Liver (tissue), 9 donors: ENCODE data around the gene HACD2. TPM values are rescaled to one million over a fixed set of nuclear protein-coding genes. Genes with fewer than 3 reads are reported as not detected.

ENCODE experiments used
- DNase-seq: peaks from one replicate; pipeline ENCODE4 v3.0.0-alpha.2; 2017; ENCODE audit warnings: low spot score
- H3K27ac ChIP-seq, 2 donors: one replicate each; pipeline ENCODE4 v1.7.0; 2013; ENCODE audit warnings: inconsistent platforms in 2 of 2, low read length in 2 of 2, control low read depth in 1 of 2, low read depth in 1 of 2, mild to moderate bottlenecking in 1 of 2
- H3K27me3 ChIP-seq, 4 donors: one replicate each; pipeline versions ENCODE4 v1.6.1 to v1.7.0; 2013; ENCODE audit warnings: low read length in 3 of 4, inconsistent platforms in 1 of 4, mild to moderate bottlenecking in 1 of 4, moderate library complexity in 1 of 4; ENCODE audit not compliant: control insufficient read depth in 4 of 4, insufficient read depth in 4 of 4
- H3K36me3 ChIP-seq, 4 donors: one replicate each; pipeline versions ENCODE4 v1.6.1 to v1.7.0; 2013; ENCODE audit warnings: low read length in 3 of 4, mild to moderate bottlenecking in 3 of 4, low read depth in 1 of 4, moderate library complexity in 1 of 4; ENCODE audit not compliant: control insufficient read depth in 4 of 4, insufficient read depth in 3 of 4
- H3K4me1 ChIP-seq, 4 donors: one replicate each; pipeline versions ENCODE4 v1.6.1 to v1.7.0; 2013; ENCODE audit warnings: low read length in 3 of 4, mild to moderate bottlenecking in 3 of 4, moderate library complexity in 1 of 4; ENCODE audit not compliant: control insufficient read depth in 4 of 4, insufficient read depth in 4 of 4
- H3K4me3 ChIP-seq, 3 donors: one replicate each; pipeline versions ENCODE4 v1.6.1 to v1.7.0; 2013; ENCODE audit warnings: low read length in 3 of 3, control low read depth in 1 of 3, low read depth in 1 of 3, mild to moderate bottlenecking in 1 of 3
- H3K9ac ChIP-seq, 2 donors: one replicate each; pipeline ENCODE4 v1.7.0; 2013; ENCODE audit warnings: low read length in 2 of 2, mild to moderate bottlenecking in 2 of 2, moderate library complexity in 2 of 2, control low read depth in 1 of 2, low read depth in 1 of 2
- H3K9me3 ChIP-seq, 4 donors: one replicate each; pipeline versions ENCODE4 v1.6.1 to v1.7.0; 2013; ENCODE audit warnings: low read length in 3 of 4; ENCODE audit not compliant: control insufficient read depth in 4 of 4
- EGR1 ChIP-seq, 2 donors: IDR thresholded peaks; 2 replicates each; pipeline ENCODE4 v1.6.1; 2016 to 2018; ENCODE audit warnings: antibody characterized with exemption in 2 of 2, low read depth in 2 of 2
- FOXA1 ChIP-seq: IDR thresholded peaks from 2 replicates; pipeline ENCODE4 v1.6.1; 2016; ENCODE audit warnings: antibody characterized with exemption
- FOXA2 ChIP-seq: IDR thresholded peaks from 2 replicates; pipeline ENCODE4 v1.6.1; 2016; ENCODE audit warnings: antibody characterized with exemption
- GABPA ChIP-seq, 2 donors: IDR thresholded peaks in 1 of 2; conservative IDR thresholded peaks in 1 of 2; 2 replicates each; pipeline ENCODE4 v1.6.1; 2016; ENCODE audit warnings: antibody characterized with exemption in 2 of 2, mild to moderate bottlenecking in 1 of 2, moderate library complexity in 1 of 2
- HNF4A ChIP-seq, 2 donors: conservative IDR thresholded peaks; 2 replicates each; pipeline ENCODE4 v1.6.1; 2016; ENCODE audit warnings: antibody characterized with exemption in 2 of 2, mild to moderate bottlenecking in 2 of 2
- HNF4G ChIP-seq: IDR thresholded peaks from 2 replicates; pipeline ENCODE4 v1.6.1; 2016; ENCODE audit warnings: antibody characterized with exemption
- JUND ChIP-seq, 2 donors: IDR thresholded peaks; 2 replicates each; pipeline ENCODE4 v1.6.1; 2016; ENCODE audit warnings: antibody characterized with exemption in 2 of 2
- NR2F2 ChIP-seq: IDR thresholded peaks from 2 replicates; pipeline ENCODE4 v1.6.1; 2016; ENCODE audit warnings: antibody characterized with exemption
- RAD21 ChIP-seq, 2 donors: IDR thresholded peaks; 2 replicates each; pipeline ENCODE4 v1.6.1; 2016; ENCODE audit warnings: antibody characterized with exemption in 2 of 2, mild to moderate bottlenecking in 2 of 2
- RXRA ChIP-seq, 2 donors: IDR thresholded peaks; 2 replicates each; pipeline ENCODE4 v1.6.1; 2017 to 2018; ENCODE audit warnings: antibody characterized with exemption in 2 of 2, mild to moderate bottlenecking in 1 of 2
- SP1 ChIP-seq: IDR thresholded peaks from 2 replicates; pipeline ENCODE4 v1.6.1; 2018; ENCODE audit warnings: antibody characterized with exemption, mild to moderate bottlenecking
- TAF1 ChIP-seq: conservative IDR thresholded peaks from 2 replicates; pipeline ENCODE4 v1.6.1; 2016; ENCODE audit warnings: antibody characterized with exemption, mild to moderate bottlenecking
- YY1 ChIP-seq: IDR thresholded peaks from 2 replicates; pipeline ENCODE4 v1.6.1; 2016; ENCODE audit warnings: antibody characterized with exemption, mild to moderate bottlenecking
- WGBS: extraction: QIAGEN DNeasy Blood & Tissue Kit; methylation state at CpG from one replicate; pipeline ENCODE4 v1.1.7; 2013; 5-methylcytosine and 5-hydroxymethylcytosine counted together
- polyA plus RNA-seq, 2 donors: library from polyadenylated mRNA; stranded (reverse) in 1 of 2; unstranded in 1 of 2; fragments of 200-250 nt in 1 of 2; fragments of >200 nt in 1 of 2; fragmentation: Nextera tagmentation in 1 of 2; extraction: Ambion mirVana in 1 of 2; gene quantifications; one replicate each; pipeline versions ENCODE4 v1.2.1 to v1.2.3, GENCODE V29; 2013 to 2015
- total RNA-seq, 2 donors: library from RNA; depleted of rRNA; stranded (reverse); fragments of >200 nt; gene quantifications; one replicate each; pipeline ENCODE4 v1.2.3, GENCODE V29; 2014
- TF ChIP-seq, protein P1 (sequence below): fragments of 150-350 bp; IDR thresholded peaks from 2 replicates; pipeline ENCODE4 v1.5.1; 2017; ENCODE audit warnings: improper control_type of control experiment, low read depth, low read length; ENCODE audit not compliant: missing input control
- TF ChIP-seq, protein P2 (sequence below): IDR thresholded peaks from 2 replicates; pipeline ENCODE4 v1.6.1; 2016; ENCODE audit warnings: antibody characterized with exemption
- TF ChIP-seq, protein P3 (sequence below): IDR thresholded peaks from 2 replicates; pipeline ENCODE4 v1.6.1; 2016; ENCODE audit warnings: antibody characterized with exemption
- TF ChIP-seq, protein P4 (sequence below): IDR thresholded peaks from 2 replicates; pipeline ENCODE4 v1.6.1; 2016; ENCODE audit warnings: antibody characterized with exemption, mild to moderate bottlenecking
- TF ChIP-seq, protein P5 (sequence below): IDR thresholded peaks from 2 replicates; pipeline ENCODE4 v1.6.1; 2016; ENCODE audit warnings: antibody characterized with exemption
- donor health status: healthy.
- donor health status: healthy.
- donor health status: healthy.
- donor health status: healthy.
- donor health status: healthy.

Gene HACD2, protein sequence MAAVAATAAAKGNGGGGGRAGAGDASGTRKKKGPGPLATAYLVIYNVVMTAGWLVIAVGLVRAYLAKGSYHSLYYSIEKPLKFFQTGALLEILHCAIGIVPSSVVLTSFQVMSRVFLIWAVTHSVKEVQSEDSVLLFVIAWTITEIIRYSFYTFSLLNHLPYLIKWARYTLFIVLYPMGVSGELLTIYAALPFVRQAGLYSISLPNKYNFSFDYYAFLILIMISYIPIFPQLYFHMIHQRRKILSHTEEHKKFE
- total RNA-seq = 10 to 100 TPM; 34.7 to 45.2 TPM
- 10 to 100 TPM; 14.8 to 15.7 TPM for polyA plus RNA-seq

DNA sequence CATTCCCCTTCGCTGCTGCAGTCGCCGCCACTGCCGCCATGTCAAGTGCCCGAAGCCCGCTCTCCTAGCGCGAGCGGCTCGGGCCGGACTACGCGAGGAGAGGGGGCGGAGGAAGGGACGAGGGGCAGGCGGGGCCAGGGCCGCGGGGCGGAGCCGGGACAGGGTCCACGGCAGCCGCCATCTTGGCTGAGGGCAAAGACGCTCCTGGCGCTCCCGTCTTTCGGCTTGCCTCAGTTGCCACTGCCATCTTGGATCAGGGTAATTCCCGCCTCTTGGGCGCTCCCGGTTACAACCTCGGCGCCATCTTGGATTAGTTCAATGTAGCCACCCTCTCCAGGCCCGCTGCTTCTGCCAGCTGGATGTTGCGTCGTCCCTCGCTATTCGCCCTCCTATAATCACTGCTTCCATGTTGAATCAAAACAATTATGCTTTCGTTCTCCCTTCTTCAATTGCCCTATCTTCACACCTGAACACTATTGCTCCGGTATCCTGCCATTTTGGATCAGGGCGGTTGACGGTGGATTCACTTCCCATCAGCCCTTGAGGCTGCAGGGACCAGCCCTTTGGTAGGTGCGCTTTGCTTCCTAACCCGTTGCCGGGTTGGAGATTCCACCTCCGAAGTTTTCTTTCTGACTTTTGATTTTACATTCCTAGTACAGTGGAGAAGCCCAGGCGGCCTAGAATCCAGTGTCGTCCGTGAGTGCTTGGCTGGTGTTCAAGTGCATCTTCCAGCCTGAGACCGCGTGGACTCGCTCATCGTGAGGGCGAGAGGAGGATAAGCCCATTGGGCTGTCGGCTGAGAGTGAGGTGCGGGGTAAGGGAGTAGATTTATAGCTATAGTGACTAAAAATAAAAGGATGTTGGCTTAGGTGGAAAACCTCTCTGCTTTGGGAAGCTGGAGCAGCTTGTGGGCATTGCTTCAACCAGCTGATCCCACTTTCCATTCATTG, at the start of gene HACD2:
HACD2 (minus strand) TSS at position 66 of the 950 bp plus-strand sequence; CDS start at position 40, 26 bp downstream.
- no peaks in the 10 kb centered on the region for H3K9me3 ChIP-seq
- peak within 1 kb of the TSS; percentile 98 to 99 for H3K27ac ChIP-seq
- H3K4me1 ChIP-seq = peaks cover 4 to 33% (median 30%) of the 10 kb centered on the region in 4 donors
- under 1% methylated on average over 54 of the region's 54 CpGs for WGBS
- DNase-seq = peak; percentile 95
- H3K36me3 ChIP-seq = peaks cover 5 to 11% (median 8%) of the 10 kb centered on the region in 4 donors
- peak within 1 kb of the TSS; percentile 92 to 97 (median 97) for H3K4me3 ChIP-seq
- H3K27me3 ChIP-seq = no peaks in the 10 kb centered on the region
- TF ChIP-seq, protein P1, sequence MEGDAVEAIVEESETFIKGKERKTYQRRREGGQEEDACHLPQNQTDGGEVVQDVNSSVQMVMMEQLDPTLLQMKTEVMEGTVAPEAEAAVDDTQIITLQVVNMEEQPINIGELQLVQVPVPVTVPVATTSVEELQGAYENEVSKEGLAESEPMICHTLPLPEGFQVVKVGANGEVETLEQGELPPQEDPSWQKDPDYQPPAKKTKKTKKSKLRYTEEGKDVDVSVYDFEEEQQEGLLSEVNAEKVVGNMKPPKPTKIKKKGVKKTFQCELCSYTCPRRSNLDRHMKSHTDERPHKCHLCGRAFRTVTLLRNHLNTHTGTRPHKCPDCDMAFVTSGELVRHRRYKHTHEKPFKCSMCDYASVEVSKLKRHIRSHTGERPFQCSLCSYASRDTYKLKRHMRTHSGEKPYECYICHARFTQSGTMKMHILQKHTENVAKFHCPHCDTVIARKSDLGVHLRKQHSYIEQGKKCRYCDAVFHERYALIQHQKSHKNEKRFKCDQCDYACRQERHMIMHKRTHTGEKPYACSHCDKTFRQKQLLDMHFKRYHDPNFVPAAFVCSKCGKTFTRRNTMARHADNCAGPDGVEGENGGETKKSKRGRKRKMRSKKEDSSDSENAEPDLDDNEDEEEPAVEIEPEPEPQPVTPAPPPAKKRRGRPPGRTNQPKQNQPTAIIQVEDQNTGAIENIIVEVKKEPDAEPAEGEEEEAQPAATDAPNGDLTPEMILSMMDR = no peak
- peak; percentile 100 for TF ChIP-seq YY1
- peak; percentile 29 to 31 for TF ChIP-seq RAD21 (IDR thresholded peaks at IDR 0.05)
- peak; percentile 55 to 64 for TF ChIP-seq RXRA (IDR thresholded peaks at IDR 0.05)
- TF ChIP-seq, protein P2, sequence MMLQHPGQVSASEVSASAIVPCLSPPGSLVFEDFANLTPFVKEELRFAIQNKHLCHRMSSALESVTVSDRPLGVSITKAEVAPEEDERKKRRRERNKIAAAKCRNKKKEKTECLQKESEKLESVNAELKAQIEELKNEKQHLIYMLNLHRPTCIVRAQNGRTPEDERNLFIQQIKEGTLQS = peak; percentile 67
- TF ChIP-seq, protein P3, sequence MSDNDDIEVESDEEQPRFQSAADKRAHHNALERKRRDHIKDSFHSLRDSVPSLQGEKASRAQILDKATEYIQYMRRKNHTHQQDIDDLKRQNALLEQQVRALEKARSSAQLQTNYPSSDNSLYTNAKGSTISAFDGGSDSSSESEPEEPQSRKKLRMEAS = peak; percentile 55
- TF ChIP-seq, protein P4, sequence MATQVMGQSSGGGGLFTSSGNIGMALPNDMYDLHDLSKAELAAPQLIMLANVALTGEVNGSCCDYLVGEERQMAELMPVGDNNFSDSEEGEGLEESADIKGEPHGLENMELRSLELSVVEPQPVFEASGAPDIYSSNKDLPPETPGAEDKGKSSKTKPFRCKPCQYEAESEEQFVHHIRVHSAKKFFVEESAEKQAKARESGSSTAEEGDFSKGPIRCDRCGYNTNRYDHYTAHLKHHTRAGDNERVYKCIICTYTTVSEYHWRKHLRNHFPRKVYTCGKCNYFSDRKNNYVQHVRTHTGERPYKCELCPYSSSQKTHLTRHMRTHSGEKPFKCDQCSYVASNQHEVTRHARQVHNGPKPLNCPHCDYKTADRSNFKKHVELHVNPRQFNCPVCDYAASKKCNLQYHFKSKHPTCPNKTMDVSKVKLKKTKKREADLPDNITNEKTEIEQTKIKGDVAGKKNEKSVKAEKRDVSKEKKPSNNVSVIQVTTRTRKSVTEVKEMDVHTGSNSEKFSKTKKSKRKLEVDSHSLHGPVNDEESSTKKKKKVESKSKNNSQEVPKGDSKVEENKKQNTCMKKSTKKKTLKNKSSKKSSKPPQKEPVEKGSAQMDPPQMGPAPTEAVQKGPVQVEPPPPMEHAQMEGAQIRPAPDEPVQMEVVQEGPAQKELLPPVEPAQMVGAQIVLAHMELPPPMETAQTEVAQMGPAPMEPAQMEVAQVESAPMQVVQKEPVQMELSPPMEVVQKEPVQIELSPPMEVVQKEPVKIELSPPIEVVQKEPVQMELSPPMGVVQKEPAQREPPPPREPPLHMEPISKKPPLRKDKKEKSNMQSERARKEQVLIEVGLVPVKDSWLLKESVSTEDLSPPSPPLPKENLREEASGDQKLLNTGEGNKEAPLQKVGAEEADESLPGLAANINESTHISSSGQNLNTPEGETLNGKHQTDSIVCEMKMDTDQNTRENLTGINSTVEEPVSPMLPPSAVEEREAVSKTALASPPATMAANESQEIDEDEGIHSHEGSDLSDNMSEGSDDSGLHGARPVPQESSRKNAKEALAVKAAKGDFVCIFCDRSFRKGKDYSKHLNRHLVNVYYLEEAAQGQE = peak; percentile 62
- peak; percentile 24 for TF ChIP-seq FOXA1
- peak in 1 of 2 donors; percentile 44 for TF ChIP-seq GABPA (IDR thresholded peaks at IDR 0.05 in 1 of 2, conservative IDR thresholded peaks at IDR 0.05 in 1 of 2)
- peak; percentile 50 to 72 for TF ChIP-seq JUND (IDR thresholded peaks at IDR 0.05)
- peak; percentile 62 for TF ChIP-seq NR2F2
- peak; percentile 66 to 82 for TF ChIP-seq HNF4A (conservative IDR thresholded peaks at IDR 0.05)
- TF ChIP-seq TAF1 = peak; percentile 59
- TF ChIP-seq FOXA2 = no peak
- peak; percentile 55 for TF ChIP-seq HNF4G
- TF ChIP-seq EGR1 (IDR thresholded peaks at IDR 0.05; ENCODE audit: low read depth in 2 of 2) = peak in 1 of 2 donors; percentile 67
- peak; percentile 76 for TF ChIP-seq SP1
- TF ChIP-seq, protein P5, sequence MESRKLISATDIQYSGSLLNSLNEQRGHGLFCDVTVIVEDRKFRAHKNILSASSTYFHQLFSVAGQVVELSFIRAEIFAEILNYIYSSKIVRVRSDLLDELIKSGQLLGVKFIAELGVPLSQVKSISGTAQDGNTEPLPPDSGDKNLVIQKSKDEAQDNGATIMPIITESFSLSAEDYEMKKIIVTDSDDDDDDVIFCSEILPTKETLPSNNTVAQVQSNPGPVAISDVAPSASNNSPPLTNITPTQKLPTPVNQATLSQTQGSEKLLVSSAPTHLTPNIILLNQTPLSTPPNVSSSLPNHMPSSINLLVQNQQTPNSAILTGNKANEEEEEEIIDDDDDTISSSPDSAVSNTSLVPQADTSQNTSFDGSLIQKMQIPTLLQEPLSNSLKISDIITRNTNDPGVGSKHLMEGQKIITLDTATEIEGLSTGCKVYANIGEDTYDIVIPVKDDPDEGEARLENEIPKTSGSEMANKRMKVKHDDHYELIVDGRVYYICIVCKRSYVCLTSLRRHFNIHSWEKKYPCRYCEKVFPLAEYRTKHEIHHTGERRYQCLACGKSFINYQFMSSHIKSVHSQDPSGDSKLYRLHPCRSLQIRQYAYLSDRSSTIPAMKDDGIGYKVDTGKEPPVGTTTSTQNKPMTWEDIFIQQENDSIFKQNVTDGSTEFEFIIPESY = peak; percentile 42
- H3K9ac ChIP-seq = peak within 1 kb of the TSS; percentile 68 to 93
